HG03439 (cell line): ENCODE results near the gene RETN.

Experiments used
- ATAC-seq: cut with Tn5 transposase; IDR thresholded peaks from one replicate; pipeline ENCODE4 v1.9.1; 2021; ENCODE audit warnings: mild to moderate bottlenecking, moderate library complexity; ENCODE audit not compliant: unreplicated experiment

The RETN gene

DNA sequence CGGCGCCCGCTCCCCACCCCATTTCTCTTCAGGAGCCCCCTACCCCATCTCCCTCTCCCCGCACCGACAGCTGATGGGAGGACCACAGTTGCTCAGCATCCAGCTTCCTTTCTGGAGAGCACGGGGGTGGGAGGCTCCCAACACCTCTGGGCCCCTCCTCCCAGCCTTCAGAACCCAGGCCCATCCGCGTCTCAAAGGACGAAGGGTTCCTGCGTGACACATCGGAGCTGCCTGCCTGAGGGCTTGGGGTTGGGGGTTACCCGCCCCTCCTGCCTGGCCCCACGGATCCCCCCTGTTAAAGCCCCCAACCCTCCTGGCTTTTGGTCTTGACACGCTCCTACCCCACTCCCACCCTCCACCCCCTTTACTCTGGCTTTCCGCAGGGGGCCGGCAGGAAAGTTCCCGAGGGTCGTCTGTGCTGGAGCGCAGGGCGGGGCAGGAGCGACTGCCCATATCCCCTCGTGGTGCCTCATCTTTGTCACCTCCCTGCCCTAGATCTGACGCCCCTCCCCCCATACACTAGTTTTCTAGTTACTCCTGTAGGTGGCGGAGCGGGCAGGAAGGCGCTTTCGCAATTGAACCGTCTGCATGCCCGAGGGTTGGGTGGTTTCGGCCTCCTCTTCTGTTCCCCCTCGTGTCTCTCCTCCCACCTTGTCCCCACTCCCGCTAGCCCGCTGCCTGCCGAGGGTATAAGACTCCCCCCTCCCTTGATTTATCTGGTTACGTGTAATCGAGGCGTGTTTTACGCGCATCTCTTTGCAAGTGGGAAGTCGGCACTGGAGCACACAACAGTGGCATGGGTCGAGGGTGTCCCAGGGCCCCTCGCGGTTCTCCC lies 12.7 kb downstream of the RETN start:
- no peak for ATAC-seq

GRCh38 chr19:7682175-7682855 lies 13.5 kb downstream of the RETN start:
- no peak for ATAC-seq

- ATAC-seq: no peak
Observed at GRCh38 chr19:7685546-7686445, 16.9 kb downstream of the RETN start.

DNA sequence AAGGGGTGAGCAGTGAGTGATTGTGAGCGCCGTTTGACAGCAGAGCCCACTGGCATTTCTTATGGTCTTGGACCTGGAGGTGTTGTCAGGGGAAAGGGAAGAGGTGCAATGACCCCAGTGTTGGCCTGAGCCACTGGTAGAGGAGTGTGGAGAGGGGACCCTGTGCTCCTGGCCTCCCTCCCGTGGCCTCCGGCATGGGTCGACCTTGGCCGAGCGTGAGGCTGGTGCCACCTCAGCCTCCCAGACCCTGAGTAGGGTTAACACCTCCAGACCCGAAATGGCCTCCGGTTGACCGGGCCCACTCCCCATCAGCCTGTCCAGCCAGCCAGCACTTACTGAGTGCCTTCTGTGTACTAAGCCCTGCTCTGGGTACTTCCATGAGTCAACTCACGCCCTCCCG lies 18.3 kb downstream of the RETN start:
- no peak for ATAC-seq

GRCh38 chr19:7689165-7689564 lies 20.3 kb downstream of the RETN start:
- no peak for ATAC-seq

GRCh38 chr19:7690779-7691258 lies 22.0 kb downstream of the RETN start:
- no peak for ATAC-seq

DNA sequence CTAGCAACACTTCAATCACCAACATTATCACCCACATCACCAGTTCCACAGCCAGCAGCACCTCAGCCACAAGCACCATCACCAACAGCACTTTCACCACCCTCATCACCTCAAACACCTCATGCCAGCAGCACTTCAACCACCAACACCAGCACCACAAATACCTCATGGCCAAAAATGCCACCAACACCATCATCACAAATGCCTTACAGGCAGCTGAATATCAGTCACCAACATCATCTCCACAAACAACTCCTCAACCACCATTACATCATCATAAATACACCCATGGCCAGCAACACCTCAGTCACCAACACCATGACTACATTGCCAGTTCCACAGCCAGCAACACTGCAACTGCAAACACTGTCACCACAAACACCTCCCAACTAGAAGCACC lies 22.6 kb downstream of the RETN start:
- ATAC-seq: no peak

DNA sequence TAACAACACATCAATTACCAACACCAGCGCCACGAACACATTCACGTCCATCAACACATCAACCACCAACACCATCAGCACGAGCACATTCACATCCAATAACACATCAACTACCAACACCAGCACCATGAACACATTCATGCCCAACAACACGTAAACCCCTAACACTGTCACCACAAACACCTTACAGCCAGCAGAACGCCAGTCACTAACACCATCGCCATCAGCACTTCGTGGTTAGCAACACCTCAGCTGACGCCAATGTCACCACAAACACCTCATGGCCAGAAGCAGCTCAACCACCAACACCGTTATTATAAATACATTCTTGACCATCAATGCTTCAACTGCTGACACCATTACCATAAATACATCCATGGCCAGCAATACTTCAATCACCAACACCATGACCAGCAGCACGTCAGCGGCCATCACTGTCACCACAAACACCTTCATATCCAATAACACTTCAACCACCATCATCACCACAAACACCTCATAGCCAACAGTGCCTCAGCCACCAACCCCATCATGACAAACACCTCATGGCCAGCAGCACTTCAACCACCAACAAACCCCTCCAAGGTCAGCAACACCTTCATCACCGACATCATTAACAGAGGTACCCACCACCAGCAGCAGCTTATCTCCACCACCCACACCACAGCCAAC lies 23.7 kb downstream of the RETN start:
- no peak for ATAC-seq

DNA sequence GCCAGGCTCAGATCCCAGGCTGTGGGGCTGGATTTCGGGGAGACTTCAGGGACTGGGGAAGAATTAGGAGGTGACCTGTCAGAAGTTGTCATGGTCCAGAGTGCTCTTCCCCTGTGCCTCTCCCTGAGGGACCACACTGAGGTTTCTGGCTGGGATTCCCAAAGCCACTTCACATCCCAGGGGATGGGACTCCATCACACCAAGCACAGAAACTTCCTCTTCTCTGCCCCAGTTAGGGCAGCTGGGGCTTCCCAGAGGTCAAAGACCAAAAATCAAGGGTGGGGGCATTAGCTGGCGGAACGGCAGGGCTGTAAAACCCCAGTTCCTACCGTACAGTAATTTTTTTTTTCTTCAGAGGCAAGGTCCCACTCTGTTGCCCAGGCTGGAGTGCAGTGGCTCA lies 25.6 kb downstream of the RETN start:
- no peak for ATAC-seq

DNA sequence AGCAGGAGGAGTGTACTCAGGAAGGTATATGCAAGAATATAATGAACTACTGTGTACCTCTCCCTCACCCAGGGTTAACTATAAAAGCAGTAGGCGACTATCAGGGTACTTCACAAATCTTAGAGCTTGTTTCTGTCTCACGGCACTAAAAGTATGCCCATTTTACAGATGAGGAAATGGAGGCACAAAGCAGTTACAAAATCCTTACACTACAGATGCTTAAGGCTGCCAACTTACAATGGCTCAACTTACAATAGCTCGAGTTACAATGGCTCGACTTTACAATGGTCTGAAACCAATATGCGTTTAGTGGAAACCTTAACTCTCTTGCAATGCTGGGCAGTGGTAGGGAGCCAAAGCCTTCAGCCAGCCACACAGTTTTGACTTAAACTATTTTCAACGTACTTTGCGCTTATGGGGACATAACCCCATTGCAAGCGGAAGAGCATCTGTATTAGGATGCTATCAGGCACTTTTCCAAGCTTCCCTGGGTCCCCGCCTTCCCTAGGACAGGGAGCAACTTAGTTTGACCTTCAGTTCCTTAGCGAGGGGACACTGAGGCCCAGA lies 29.0 kb downstream of the RETN start:
- ATAC-seq: no peak

GRCh38 chr19:7698583-7698982 lies 29.7 kb downstream of the RETN start:
- ATAC-seq: no peak

- no peak for ATAC-seq
Observed at GRCh38 chr19:7699003-7699402, 30.2 kb downstream of the RETN start.

DNA sequence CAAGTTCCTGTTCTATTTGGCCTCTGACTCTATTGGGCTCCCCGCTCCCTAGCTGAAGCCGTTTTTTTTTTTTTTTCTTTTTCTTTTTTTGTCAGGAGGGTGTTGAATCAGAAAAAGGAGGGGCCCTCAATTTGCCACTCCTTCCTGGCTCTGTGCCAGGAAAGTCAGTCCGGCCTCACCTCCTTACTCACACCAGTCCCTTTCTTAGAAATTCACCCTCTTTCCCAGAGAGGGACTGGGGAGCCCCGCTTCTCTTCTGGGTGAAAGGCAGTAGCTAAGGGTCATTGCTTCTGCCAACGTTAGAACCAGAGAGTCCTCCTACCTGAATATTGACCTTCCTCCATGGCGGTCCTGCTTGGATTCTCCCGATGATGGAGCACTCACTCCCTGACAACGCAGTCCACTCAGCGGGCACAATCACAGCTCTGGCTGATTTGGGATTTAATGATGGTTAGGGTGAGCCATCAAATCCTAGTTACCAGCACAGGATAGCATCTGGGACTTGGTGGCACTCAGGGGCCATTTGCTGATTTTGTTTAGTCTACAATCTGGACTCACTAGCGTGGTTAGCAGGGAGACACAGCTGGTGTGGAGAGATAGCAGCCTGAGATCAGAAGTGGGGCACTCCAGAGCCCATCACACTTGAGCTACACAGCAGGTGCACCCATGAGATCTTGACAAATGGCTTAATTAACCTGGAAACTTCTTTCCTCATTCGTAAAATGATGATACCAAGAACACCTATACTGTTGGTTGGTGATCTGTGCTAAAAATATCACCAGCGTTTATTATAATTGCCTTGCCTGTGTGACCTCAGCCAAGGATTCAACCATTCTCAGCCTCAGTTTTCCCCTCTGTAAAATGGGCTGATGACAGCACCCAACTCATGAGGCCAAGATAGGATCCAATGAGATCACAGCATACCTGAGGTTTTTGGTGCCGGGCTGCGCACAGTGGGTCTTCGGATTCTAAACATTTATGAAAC lies 30.9 kb downstream of the RETN start:
- ATAC-seq: no peak

DNA sequence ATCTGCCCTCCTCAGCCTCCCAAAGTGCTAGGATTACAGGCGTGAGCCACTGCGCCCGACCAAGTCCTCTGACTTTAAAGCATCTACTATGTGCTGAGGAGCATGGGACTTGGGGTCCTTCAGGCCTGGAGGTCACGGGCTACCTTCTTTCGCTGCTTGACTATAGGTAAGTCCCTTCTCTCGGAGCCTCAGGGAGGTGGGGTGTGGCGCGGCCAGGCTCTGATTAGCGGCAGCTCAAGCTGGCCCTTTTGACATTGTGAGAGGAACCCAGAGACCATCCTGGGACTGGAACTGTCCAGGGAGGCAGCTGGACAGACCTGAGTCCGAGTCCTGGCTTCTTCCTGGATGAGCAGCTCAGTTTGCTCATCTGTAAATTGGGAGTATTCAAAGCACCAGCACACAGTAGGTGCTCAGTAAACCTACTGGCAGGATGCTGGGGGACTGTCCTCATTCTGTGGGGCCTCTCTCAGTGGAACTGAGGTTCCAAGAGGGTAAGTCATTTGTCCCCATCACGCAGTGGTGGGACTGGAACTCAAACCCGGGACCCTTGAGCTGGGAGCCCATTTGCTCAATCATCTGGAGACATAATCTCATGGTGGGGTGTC lies 32.3 kb downstream of the RETN start:
- no peak for ATAC-seq

DNA sequence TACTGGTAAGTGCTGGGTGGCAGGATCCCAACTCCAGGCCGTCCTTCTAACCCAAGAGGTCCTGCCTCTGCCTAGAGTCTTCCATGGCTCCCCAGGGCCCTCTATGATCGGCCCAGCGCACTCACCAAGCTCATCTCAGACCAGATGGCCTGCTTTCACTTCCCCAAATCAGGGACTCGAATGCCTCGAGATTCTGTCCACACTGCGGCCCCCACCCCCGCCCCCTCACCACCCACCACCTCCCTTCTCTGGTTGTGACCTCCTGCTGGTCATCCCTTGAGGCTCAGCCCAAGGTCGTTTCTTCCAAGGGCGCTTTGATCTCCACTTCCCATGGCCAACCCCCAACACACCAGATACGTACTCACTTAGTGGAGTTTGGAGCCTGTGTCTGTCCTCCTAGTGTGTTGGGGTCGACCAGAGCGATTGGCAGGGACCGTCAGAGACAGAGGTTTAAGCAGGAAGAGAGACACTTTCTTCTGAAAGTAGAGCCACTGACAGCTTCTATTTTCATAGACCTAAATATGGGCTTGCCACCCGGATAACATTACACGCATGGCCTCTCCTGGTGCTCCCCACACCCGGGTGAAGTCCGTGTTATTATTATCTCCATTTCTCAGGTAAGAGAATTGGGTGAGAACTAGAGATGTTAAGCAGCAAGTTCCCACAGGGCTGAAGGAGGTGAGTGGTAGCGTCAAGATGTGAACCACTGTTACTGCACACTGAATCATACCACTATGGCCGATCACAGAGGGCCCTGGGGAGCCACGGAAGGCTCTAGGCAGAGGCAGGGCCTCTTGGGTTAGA lies 33.0 kb downstream of the RETN start, which contains the start of gene FCER2:
FCER2 (minus strand) TSS at position 478 of the 804 bp plus-strand sequence. CDS start 2,371 bp downstream, outside the sequence.
- peak; percentile 41 for ATAC-seq

GRCh38 chr19:7703332-7703731 lies 34.5 kb downstream of the RETN start:
- ATAC-seq: no peak

DNA sequence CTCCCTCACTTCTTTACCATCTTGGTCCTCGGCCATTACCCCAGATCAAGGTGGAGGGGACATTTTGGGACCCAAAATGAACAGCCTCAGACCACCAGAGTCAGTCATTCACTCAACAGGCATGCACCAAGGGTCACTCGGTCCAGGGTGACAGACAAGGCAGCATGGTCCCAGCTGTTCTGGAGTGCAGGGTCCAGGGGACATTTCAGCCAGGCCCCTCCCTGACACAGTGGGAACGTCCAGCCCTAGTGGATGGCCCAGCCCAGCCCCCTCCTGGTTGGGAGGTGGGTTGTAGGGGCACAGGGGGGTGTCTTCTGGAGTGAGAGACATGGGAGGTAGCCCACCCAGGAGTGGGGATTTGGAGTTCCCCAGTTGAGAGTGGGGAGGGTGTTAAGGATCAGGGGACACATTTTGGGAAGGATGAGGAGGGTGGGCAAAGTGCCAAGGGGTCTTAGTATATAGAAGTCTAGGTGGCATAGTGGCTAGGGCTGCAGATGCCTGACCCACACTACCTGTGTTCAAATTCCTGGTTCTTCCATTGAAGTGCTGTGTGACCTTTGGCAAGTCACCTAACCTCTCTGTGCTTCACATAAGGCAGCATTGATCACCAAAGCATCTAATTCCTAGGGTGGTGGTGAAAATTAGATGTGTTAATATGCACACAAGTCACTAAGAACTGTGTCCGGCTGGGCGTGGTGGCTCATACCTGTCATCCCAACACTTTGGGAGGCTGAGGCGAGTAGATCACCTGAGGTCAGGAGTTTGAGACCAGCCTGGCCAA lies 35.6 kb downstream of the RETN start:
- no peak for ATAC-seq
